ENCODE measurements around the gene DMKN.

GRCh38 chr19:35528218-35529038, 15.0 kb upstream of the DMKN start, which contains the start of gene SBSN:
- TF ChIP-seq JUN (IDR thresholded peaks at IDR 0.05; ENCODE audit: low read depth, low read length) (no peak), CTCF (IDR thresholded peaks at IDR 0.05; ENCODE audit: control extremely low read depth in 1 of 3, insufficient read depth in 1 of 3, low read depth in 1 of 3, low read length in 3 of 3) (no peak), CHD1 (IDR thresholded peaks at IDR 0.05; ENCODE audit: low read depth, low read length) (no peak)

Measured in H1 (cell line).